Muscle layer of duodenum (tissue), 2 donors: ENCODE data around the gene KLK3.

Experiments used
- H3K27ac ChIP-seq: one replicate; pipeline ENCODE4 v1.7.0; 2013; ENCODE audit warnings: mild to moderate bottlenecking, low read length
- H3K27me3 ChIP-seq: one replicate; pipeline ENCODE4 v1.7.0; 2013; ENCODE audit warnings: low read depth, mild to moderate bottlenecking, control low read depth, low read length
- H3K36me3 ChIP-seq, 2 donors: one replicate each; pipeline ENCODE4 v1.7.0; 2013; ENCODE audit warnings: low read length in 2 of 2, control low read depth in 1 of 2, mild to moderate bottlenecking in 1 of 2; ENCODE audit not compliant: insufficient read depth in 2 of 2, control insufficient read depth in 1 of 2
- H3K4me1 ChIP-seq, 2 donors: one replicate each; pipeline ENCODE4 v1.7.0; 2013; ENCODE audit warnings: low read length in 2 of 2, mild to moderate bottlenecking in 2 of 2, control low read depth in 1 of 2, moderate library complexity in 1 of 2; ENCODE audit not compliant: insufficient read depth in 2 of 2, control insufficient read depth in 1 of 2
- H3K4me3 ChIP-seq, 2 donors: one replicate each; pipeline ENCODE4 v1.7.0; 2013; ENCODE audit warnings: low read length in 2 of 2, low read depth in 1 of 2, mild to moderate bottlenecking in 1 of 2
- H3K9me3 ChIP-seq, 2 donors: one replicate each; pipeline ENCODE4 v1.7.0; 2013; ENCODE audit warnings: low read length in 2 of 2, control low read depth in 1 of 2, mild to moderate bottlenecking in 1 of 2; ENCODE audit not compliant: control insufficient read depth in 1 of 2
- donor health status: healthy.

KLK3 gene

DNA sequence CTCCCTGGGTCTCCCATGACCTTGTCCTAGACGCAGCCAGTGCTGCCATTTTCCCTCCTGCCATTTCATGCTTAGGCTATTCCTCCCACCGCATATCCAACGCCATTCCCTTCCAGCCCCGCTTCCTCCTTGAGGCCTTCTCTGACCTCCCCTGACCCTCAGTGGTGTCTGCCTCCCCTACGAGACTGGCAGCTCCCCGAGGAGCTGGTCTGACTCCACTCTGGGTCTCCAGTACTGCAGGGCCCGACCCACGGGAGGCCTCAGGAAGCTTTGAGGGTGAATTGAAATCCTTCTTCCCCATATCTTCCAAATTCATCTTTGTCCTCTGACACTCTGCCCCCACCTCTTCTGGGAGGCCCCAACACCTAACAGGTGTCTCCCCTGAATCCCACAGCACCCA, 22.0 kb upstream of the KLK3 start:
- Histone ChIP-seq H3K4me3 (no peak overlapping the region), H3K9me3 (no peaks in the 10 kb centered on the region), H3K4me1 (peaks cover 0 to 13% of the 10 kb centered on the region in 2 donors), H3K27ac (no peak overlapping the region), H3K27me3 (peaks cover 4% of the 10 kb centered on the region), H3K36me3 (no peaks in the 10 kb centered on the region)

DNA sequence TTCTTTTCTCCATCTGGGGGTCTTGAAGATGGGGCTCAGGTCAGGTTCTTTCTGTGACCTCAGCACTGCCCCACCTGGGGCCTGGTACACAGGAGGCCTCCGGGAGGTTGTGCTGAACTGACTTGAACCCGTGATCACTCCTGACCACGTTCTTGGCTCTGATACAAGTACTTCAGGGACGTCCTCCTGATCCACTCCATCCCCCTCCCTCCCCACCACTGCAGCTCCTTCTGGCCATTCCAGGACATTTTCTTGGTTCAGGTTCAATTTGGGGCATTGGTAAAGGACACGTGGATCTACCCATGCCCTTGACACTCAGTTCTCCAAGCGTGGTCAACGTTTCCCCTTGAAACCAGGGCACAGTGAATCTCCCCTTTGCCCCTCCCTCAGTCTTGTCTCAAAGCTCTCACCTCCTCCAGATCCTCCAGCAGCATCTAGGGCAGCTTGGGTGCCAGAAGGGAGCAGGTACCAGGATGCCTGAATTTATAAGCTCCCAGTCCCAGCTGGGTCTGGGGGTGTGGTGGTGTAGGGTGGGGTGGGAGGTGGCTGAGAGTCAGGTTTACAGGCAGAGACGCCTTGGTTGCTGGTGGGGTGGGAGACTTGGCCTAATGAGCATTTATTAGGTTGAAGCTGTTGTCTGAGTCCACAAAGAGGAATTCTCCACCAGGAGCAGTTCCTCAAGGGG, 21.5 kb upstream of the KLK3 start, which contains the start of gene KLK15:
Gene KLK15 (minus strand): TSS at position 458 of the 685 bp plus-strand sequence. CDS start 2,082 bp downstream, outside the sequence.
- Histone ChIP-seq H3K4me1 (peaks cover 0 to 13% of the 10 kb centered on the region in 2 donors), H3K4me3 (no peak within 1 kb of the TSS), H3K27me3 (peaks cover 4% of the 10 kb centered on the region), H3K9me3 (no peaks in the 10 kb centered on the region), H3K27ac (no peak within 1 kb of the TSS), H3K36me3 (no peaks in the 10 kb centered on the region)

DNA sequence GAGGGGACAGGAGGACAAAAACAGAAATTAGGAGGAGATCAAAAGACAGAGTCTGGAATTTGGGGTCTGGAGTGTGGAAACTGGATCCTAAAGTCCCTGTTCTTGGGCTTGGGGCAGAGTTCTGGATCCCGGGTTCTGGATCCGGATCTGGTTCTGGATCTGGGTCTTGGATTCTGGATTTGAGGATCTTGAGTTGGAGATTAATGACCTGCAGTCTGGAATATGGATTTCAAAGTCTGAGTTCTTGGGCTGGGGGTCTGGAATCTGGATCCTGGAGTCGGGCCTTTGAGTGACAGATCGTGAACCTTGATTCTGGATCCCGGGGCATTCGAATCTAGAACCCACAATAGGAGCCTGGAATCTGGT, 20.9 kb upstream of the KLK3 start:
- Histone ChIP-seq H3K9me3 (no peaks in the 10 kb centered on the region), H3K27ac (no peak overlapping the region), H3K36me3 (no peaks in the 10 kb centered on the region), H3K27me3 (peaks cover 4% of the 10 kb centered on the region), H3K4me1 (peaks cover 0 to 13% of the 10 kb centered on the region in 2 donors), H3K4me3 (no peak overlapping the region)

DNA sequence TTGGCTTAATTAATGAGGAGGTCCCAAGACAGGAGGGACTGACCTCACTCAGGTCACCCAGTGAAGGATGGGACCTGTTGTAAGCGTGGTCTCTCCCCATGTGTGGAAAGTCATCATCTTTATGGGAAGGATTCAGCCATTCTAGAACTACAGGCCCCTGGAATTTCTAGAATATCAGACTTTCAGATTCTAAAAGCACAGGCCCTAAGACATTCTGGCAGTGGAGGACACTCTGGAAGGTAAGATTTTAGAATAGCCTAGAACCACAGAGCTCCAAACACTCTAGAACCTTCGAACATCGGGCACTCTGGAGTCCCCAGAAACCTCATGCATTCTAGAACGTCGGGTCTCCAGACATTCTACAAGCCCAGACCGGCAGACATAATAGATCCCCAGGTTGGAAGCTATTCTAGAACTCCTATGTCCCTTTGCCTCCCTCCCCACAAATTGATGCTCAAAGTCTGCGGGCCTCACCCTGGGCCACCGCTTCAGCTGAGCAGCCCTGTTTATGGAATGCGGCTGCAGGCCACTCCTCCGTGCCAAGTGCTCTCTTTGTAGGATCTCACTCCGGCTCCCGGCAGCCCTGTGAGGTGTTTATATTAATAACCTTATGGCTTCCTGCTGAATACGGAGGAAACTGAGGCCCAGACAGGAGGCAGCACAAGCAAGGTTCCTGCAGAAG, 19.5 kb upstream of the KLK3 start:
- peaks cover 0 to 13% of the 10 kb centered on the region in 2 donors for H3K4me1 ChIP-seq
- no peak overlapping the region for H3K27ac ChIP-seq
- H3K27me3 ChIP-seq = peaks cover 4% of the 10 kb centered on the region
- H3K4me3 ChIP-seq = peak overlapping the region; percentile 57 to 71
- H3K9me3 ChIP-seq = no peaks in the 10 kb centered on the region
- no peaks in the 10 kb centered on the region for H3K36me3 ChIP-seq

DNA sequence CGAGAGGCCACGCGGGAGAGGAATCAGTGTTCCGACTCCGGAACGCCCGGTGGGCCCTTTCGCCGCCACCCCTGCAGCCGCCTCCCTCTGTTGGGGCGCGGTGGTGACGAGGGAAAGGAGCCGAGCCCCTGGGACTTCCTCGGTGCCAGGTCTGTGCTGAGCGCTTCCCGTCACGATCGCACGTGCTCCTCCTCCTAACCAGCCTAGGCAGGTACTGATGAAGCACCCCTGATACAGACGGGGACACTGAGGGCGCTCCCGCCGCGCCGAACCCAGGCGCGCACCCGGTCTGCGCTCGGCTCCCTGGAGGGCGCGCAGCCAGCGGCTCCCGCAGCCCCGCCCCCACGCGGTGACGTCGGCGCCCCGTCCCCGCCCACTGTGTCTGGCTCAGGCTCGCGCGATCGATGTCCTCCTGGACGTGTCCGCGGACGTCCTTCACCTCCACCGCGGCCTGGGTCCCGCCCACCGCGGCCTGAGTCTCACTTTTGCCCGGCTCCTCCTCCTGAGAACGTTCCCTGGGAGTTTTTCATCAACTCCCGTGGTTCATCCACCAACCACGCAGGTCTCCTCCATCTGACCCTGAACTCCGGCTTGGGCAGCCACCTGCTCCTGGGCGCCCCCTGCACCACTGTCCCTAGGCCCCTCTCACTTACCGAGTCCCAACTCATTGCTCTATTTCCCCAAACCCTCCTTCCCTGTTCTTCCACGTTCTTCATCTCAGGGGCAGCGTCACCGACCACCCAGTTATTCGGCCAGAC, 18.8 kb upstream of the KLK3 start:
- Histone ChIP-seq H3K4me1 (peaks cover 0 to 13% of the 10 kb centered on the region in 2 donors), H3K27me3 (peaks cover 4% of the 10 kb centered on the region), H3K36me3 (no peaks in the 10 kb centered on the region), H3K4me3 (peak overlapping the region; percentile 57 to 71), H3K27ac (no peak overlapping the region), H3K9me3 (no peaks in the 10 kb centered on the region)

DNA sequence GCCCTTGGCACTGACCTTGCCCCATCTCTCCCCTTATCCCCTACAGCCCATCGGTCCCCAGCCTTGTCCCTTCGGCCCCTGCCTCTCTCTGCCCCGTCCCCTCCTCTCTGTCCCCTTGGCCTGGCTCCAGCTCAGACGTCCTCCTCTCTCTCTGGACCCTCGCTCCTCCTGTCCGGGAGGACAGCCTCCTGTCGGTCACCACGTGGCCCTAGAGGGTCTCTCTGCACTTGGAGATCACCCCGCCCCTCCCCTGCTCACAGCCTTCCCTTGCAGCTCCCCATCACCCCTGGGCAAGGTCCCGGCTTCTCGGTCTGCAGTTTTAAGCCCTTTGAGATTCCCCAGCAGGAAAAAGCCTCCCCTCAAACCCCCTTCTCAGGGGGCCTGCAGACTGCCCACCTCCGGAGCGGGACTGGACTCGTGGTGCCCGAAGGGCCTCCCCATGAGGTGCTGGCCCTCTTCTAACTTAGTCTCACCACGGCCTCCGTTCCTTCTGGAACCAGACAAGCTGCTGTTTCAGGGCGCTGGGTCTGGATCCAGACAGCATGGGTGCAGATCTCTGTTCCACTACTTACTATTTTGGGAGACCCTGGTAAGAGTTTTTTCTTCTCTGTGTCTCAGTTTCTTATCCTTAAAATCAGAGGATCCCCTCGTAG, 18.0 kb upstream of the KLK3 start:
- peak overlapping the region in 1 of 2 donors; percentile 71 for H3K4me3 ChIP-seq
- H3K27me3 ChIP-seq = peaks cover 4% of the 10 kb centered on the region
- no peak overlapping the region for H3K27ac ChIP-seq
- H3K4me1 ChIP-seq = peaks cover 0 to 13% of the 10 kb centered on the region in 2 donors
- H3K9me3 ChIP-seq = peaks cover 0 to 2% of the 10 kb centered on the region in 2 donors
- no peaks in the 10 kb centered on the region for H3K36me3 ChIP-seq

DNA sequence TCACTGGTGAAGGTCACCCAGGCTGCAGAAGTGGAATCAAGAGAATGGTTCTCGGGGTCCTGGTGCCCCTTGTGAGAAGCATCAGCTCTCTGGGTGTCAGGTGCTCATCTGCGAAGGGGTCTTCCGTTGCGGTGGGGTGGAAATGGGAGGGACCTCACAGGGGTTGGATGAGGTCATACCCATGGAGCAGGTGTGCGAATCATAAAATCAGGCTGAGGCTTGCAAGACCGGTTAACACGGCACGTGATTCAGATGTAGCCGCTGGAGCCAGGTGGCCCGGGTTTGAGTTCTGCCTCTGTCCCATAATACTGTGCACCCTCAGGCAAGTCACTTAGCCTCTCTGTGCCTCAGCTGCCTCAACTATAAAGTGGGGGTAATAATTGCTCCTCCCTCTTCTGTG, 17.4 kb upstream of the KLK3 start:
- H3K36me3 ChIP-seq = no peaks in the 10 kb centered on the region
- H3K27ac ChIP-seq = no peak overlapping the region
- no peak overlapping the region for H3K4me3 ChIP-seq
- peaks cover 4% of the 10 kb centered on the region for H3K27me3 ChIP-seq
- peaks cover 0 to 13% of the 10 kb centered on the region in 2 donors for H3K4me1 ChIP-seq
- peaks cover 0 to 2% of the 10 kb centered on the region in 2 donors for H3K9me3 ChIP-seq

DNA sequence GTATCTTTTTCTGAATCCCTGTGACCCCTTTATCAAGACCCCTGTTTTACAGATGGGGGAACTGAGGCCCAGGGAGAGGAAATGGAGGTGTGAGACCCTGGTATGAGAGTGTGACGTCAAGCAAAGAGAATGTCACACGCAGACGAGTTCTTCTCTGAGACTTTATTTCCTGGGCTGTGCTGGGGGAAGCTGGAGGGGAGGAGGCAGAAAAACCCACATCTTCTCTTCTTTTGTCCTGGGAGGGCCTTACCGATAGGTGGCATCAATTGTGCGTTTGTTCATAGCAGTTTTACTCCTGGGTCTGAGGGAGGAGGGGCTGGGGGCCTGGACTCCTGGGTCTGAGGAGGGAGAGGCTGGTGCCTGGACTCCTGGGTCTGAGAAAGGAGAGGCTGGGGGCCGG, 16.5 kb upstream of the KLK3 start:
- Histone ChIP-seq H3K27me3 (peaks cover 4% of the 10 kb centered on the region), H3K27ac (no peak overlapping the region), H3K4me1 (peaks cover 0 to 13% of the 10 kb centered on the region in 2 donors), H3K4me3 (no peak overlapping the region), H3K9me3 (peaks cover 0 to 5% of the 10 kb centered on the region in 2 donors), H3K36me3 (no peaks in the 10 kb centered on the region)

DNA sequence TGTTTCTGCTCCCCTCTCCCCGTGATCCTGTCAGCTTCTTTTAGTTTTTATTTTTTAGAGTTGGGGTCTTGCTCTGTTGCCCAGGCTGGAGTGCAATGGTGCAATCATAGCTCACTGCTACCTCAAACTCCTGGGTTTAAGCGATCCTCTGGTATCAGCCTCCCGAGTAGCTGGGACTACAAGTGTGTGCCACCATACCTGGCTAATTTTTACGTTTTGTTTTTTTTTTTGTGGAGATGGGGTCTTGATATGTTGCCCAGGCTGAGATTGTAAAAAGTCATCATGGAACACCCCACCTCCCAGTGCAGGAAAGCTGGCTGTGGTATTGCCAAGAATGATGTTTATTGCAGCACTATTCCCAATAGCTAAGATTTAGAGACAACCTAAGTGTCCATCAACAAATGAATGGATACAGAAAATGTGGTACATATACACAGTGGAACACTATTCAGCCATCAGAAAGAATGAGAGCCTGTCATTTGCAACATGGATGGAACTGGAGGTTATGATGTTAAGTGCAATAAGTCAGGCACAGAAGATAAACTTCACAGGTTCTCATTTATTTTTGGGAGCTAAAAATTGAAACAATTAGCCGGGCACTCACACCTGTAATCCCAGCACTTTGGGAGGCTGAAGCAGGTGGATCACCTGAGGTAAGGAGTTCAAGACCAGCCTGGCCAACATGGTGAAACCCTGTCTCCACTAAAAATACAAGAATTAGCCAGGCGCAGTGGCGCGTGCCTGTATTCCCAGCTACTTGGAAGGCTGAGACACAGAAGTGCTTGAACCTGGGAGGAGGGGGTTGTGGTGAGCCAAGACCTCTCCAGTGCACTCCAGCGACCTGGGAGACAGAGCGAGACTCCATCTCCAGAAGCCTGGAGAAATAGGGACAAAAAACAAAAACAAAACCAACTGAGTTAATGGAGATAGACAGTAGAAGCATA, 14.7 kb upstream of the KLK3 start:
- H3K27me3 ChIP-seq = peaks cover under 1% of the 10 kb centered on the region

DNA sequence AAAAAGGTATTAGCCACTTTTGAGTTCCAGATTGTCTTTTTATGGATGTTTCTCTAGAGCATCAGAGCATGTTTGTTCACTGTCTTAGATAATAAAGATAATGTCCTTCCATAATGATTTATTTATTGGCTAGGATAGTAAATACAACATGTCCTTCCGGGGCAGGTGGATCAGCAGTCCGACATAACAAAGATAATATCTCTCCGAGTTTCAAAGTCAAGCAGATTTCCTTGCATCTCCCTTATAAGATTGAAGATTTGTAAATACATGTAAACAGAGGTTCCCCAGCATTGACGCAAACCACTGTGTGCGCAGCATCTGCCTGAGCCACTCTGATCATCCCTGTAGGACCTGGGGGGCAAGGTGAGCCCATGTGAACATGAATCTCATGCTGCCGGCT, 12.6 kb upstream of the KLK3 start:
- Histone ChIP-seq H3K27me3 (no peaks in the 10 kb centered on the region), H3K4me1 (no peaks in the 10 kb centered on the region), H3K27ac (no peak overlapping the region)

More for the DNA sequence above, 14.7 kb upstream of the KLK3 start:
- Histone ChIP-seq H3K4me1 (peaks cover 0 to 13% of the 10 kb centered on the region in 2 donors), H3K4me3 (no peak overlapping the region), H3K27ac (no peak overlapping the region), H3K36me3 (no peaks in the 10 kb centered on the region), H3K9me3 (peaks cover 0 to 11% of the 10 kb centered on the region in 2 donors)

More for the DNA sequence above, 12.6 kb upstream of the KLK3 start:
- H3K9me3 ChIP-seq = peaks cover 0 to 11% of the 10 kb centered on the region in 2 donors
- H3K36me3 ChIP-seq = no peaks in the 10 kb centered on the region
- no peak overlapping the region for H3K4me3 ChIP-seq
